DND-41 (cell line): ENCODE data around the gene RALGPS1.

Experiments
- EZH2 ChIP-seq: IDR thresholded peaks from 3 replicates; pipeline ENCODE4 v1.6.1; 2012; ENCODE audit warnings: borderline replicate concordance, low read depth, mild to moderate bottlenecking, moderate library complexity, low read length, inconsistent platforms; ENCODE audit not compliant: severe bottlenecking
- TF ChIP-seq, protein P1 (sequence below): IDR thresholded peaks from 2 replicates; pipeline ENCODE4 v1.5.1; 2012; ENCODE audit warnings: borderline replicate concordance, low read length, moderate library complexity, mild to moderate bottlenecking; ENCODE audit not compliant: poor library complexity, severe bottlenecking; ENCODE audit errors: extremely low read depth

DNA sequence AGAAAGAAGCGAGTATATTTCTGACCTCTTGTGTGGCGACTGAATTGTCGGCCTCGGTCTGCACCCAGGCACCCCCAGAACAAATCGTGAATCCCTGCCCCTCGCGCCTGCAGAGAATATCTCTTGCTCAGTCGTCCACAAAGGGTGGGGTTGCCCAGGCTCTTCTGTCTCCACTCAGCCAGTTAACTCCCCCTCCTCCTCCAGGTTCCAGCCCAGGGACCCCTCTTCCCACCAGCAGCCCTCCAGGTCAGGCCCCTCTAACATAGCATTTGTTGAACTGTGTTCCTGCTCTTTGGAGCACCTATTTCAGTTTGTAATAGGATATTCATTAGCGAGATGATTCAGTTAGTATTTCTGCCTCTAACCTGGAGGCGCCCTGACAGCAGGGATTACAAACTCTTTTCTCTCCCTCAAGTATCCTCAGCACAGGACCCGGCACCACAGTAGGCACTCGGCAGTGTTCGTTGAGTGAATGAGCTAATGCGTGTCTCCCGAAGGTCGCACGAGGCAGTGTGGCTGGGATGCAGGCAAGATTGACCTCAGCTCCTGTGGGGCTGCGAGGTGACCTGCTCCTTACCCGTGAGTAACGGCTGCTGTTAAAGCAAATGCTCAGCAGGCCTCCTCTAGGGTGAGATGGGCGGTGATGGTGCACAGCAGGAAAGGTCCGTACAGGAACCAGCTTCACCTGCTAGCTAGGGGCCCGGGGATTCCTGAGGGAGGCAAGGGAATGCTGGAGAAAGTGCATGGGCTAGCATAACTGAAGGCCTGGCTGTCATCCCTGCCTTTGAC, 28.4 kb upstream of the RALGPS1 start:
- TF ChIP-seq, protein P1, sequence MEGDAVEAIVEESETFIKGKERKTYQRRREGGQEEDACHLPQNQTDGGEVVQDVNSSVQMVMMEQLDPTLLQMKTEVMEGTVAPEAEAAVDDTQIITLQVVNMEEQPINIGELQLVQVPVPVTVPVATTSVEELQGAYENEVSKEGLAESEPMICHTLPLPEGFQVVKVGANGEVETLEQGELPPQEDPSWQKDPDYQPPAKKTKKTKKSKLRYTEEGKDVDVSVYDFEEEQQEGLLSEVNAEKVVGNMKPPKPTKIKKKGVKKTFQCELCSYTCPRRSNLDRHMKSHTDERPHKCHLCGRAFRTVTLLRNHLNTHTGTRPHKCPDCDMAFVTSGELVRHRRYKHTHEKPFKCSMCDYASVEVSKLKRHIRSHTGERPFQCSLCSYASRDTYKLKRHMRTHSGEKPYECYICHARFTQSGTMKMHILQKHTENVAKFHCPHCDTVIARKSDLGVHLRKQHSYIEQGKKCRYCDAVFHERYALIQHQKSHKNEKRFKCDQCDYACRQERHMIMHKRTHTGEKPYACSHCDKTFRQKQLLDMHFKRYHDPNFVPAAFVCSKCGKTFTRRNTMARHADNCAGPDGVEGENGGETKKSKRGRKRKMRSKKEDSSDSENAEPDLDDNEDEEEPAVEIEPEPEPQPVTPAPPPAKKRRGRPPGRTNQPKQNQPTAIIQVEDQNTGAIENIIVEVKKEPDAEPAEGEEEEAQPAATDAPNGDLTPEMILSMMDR = no peak
- no peak for TF ChIP-seq EZH2
